HEK293 (cell line): ENCODE measurements around the gene PPM1J.

ENCODE experiments used
- CTCF ChIP-seq: fragments of 450-650 bp; formaldehyde crosslinking; IDR thresholded peaks from 2 replicates; pipeline ENCODE4 v1.5.1; 2016; ENCODE audit warnings: missing biosample characterization, missing genetic modification characterization
- PRDM1 ChIP-seq: fragments of 450-650 bp; formaldehyde crosslinking; IDR thresholded peaks from 2 replicates; pipeline ENCODE4; 2016; ENCODE audit warnings: missing biosample characterization, missing genetic modification characterization
- SETDB1 ChIP-seq: IDR thresholded peaks from one replicate; pipeline ENCODE4 v1.6.1; 2017; ENCODE audit warnings: mild to moderate bottlenecking, low read length, moderate library complexity, mixed read lengths; ENCODE audit not compliant: insufficient read length
- ZBTB8A ChIP-seq: fragments of 450-650 bp; formaldehyde crosslinking; IDR thresholded peaks from 2 replicates; pipeline ENCODE4 v1.5.1; 2016; ENCODE audit warnings: missing biosample characterization, missing genetic modification characterization
- ZNF121 ChIP-seq: fragments of 450-650 bp; formaldehyde crosslinking; IDR thresholded peaks from 2 replicates; pipeline ENCODE4 v1.5.1; 2016; ENCODE audit warnings: missing biosample characterization, missing genetic modification characterization
- ZNF776 ChIP-seq: fragments of 450-650 bp; formaldehyde crosslinking; IDR thresholded peaks from 2 replicates; pipeline ENCODE4 v1.5.0; 2017; ENCODE audit warnings: missing biosample characterization, missing genetic modification characterization, borderline replicate concordance
- ZNF785 ChIP-seq: fragments of 450-650 bp; formaldehyde crosslinking; IDR thresholded peaks from 2 replicates; pipeline ENCODE4 v1.5.1; 2016; ENCODE audit warnings: missing biosample characterization, missing genetic modification characterization
- ZXDB ChIP-seq: fragments of 450-650 bp; formaldehyde crosslinking; IDR thresholded peaks from 2 replicates; pipeline ENCODE4 v1.5.1; 2016; ENCODE audit warnings: missing biosample characterization, missing genetic modification characterization

DNA sequence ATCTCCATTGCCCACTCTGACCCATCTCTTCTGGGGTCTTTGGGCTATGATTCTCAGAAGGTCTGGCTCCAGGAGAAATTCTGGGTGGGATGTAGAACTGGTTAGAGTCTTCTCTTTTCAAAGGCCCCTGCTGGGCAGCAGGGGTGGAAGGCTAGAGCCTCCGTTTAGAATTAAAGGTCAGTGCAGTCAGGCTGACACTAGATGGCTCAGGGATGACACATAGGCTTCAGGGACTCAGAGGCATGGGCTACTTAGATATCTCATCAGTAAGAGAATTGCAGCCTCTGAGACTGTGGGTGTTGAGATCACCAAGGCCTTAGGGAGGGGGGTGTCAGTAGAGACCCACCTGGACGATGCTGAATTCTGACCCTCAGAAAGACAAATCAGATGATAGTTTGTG is 12.6 kb upstream of the PPM1J start:
- TF ChIP-seq ZBTB8A (tag by site-specific recombination) (no peak), ZNF776 (tag by site-specific recombination) (no peak), ZNF121 (no peak), PRDM1 (tag by site-specific recombination) (no peak), ZNF785 (no peak), ZXDB (tag by site-specific recombination) (no peak), CTCF (tag by site-specific recombination) (no peak), SETDB1 (no peak)
